Cardiac muscle cell (in vitro differentiated cells and primary cell): ENCODE data around the gene ELAVL1. TPM values are rescaled to one million over a fixed set of nuclear protein-coding genes. Genes with fewer than 3 reads are reported as not detected.
A peak's percentile ranks its signal among the peaks of the same experiment; 100 is the strongest.

ENCODE experiments used
- DNase-seq, 2 donors: peaks; one replicate each; pipeline versions ENCODE4 v3.0.0 to v3.0.0-alpha.2; 2010 to 2017; ENCODE audit warnings: low read depth in 1 of 2, low spot score in 1 of 2
- H3K27ac ChIP-seq: fragments of 200-600 bp; sonication (generic); 2 replicates; pipeline ENCODE4 v1.5.1; 2016
- H3K27me3 ChIP-seq: fragments of 200-600 bp; sonication (generic); 2 replicates; pipeline ENCODE4 v1.6.0; 2016; ENCODE audit warnings: control low read depth
- H3K36me3 ChIP-seq: fragments of 200-600 bp; sonication (generic); 2 replicates; pipeline ENCODE4 v1.5.1; 2016; ENCODE audit warnings: control low read depth
- H3K4me1 ChIP-seq: fragments of 200-600 bp; sonication (generic); 2 replicates; pipeline ENCODE4 v1.8.1; 2017; ENCODE audit warnings: low read depth, mild to moderate bottlenecking, mixed run types
- H3K4me3 ChIP-seq: fragments of 200-600 bp; sonication (generic); 2 replicates; pipeline ENCODE4 v1.5.1; 2016; ENCODE audit warnings: mild to moderate bottlenecking
- H3K9me3 ChIP-seq: fragments of 200-600 bp; sonication (generic); 2 replicates; pipeline ENCODE4 v1.5.1; 2017; ENCODE audit warnings: low read depth, mild to moderate bottlenecking, control low read depth
- CTCF ChIP-seq: IDR thresholded peaks from 2 replicates; pipeline ENCODE4 v1.5.1; 2012; ENCODE audit warnings: low read depth, mild to moderate bottlenecking, low read length
- polyA plus RNA-seq: library from polyadenylated mRNA; unstranded; fragments of >200 nt; fragmentation: Nextera tagmentation; extraction: Ambion mirVana; gene quantifications from 2 replicates; pipeline ENCODE4 v1.2.1, GENCODE V29; 2016
- total RNA-seq: library from RNA; depleted of rRNA; stranded (reverse); fragments of >200 nt; gene quantifications from 2 replicates; pipeline ENCODE4 v1.2.3, GENCODE V29; 2016

ELAVL1 gene
- total and polyA plus RNA-seq, 2 experiments from 2014 or later, result 66.5 to 104 TPM

- no peaks in the 10 kb centered on the region for H3K9me3 ChIP-seq
- no peak overlapping the region for H3K4me3 ChIP-seq
- no peaks in the 10 kb centered on the region for H3K4me1 ChIP-seq
- H3K27me3 ChIP-seq, result no peaks in the 10 kb centered on the region
- H3K27ac ChIP-seq, result no peak overlapping the region
- no peaks in the 10 kb centered on the region for H3K36me3 ChIP-seq
- no peak for DNase-seq
- peak; percentile 17 for TF ChIP-seq CTCF
Measured at GRCh38 chr19:8017808-8018207, 12.4 kb upstream of the ELAVL1 start.

- Histone ChIP-seq H3K36me3 (no peaks in the 10 kb centered on the region), H3K4me1 (peaks cover 16% of the 10 kb centered on the region), H3K27ac (peak overlapping the region; percentile 95), H3K27me3 (no peaks in the 10 kb centered on the region), H3K9me3 (no peaks in the 10 kb centered on the region), H3K4me3 (peak overlapping the region; percentile 86)
- DNase-seq, result peak; percentile 50 to 53
- no peak for TF ChIP-seq CTCF
Measured at GRCh38 chr19:8004723-8005513, 523 bp downstream of the ELAVL1 start.

GRCh38 chr19:8004001-8004400 is 1.4 kb downstream of the ELAVL1 start:
- no peak for DNase-seq
- Histone ChIP-seq H3K4me1 (peaks cover 16% of the 10 kb centered on the region), H3K27me3 (no peaks in the 10 kb centered on the region), H3K4me3 (peak overlapping the region; percentile 86), H3K36me3 (no peaks in the 10 kb centered on the region), H3K27ac (peak overlapping the region; percentile 95), H3K9me3 (no peaks in the 10 kb centered on the region)
- no peak for TF ChIP-seq CTCF

GRCh38 chr19:8001995-8002849 is 3.2 kb downstream of the ELAVL1 start:
- H3K27ac ChIP-seq, result peak overlapping the region; percentile 81
- peak; percentile 100 for TF ChIP-seq CTCF
- H3K4me3 ChIP-seq, result no peak overlapping the region
- H3K4me1 ChIP-seq, result peaks cover 25% of the 10 kb centered on the region
- H3K9me3 ChIP-seq, result no peaks in the 10 kb centered on the region
- H3K27me3 ChIP-seq, result no peaks in the 10 kb centered on the region
- peak; percentile 81 to 87 for DNase-seq
- no peaks in the 10 kb centered on the region for H3K36me3 ChIP-seq

- Histone ChIP-seq H3K9me3 (no peaks in the 10 kb centered on the region), H3K36me3 (no peaks in the 10 kb centered on the region), H3K27me3 (no peaks in the 10 kb centered on the region), H3K4me1 (peaks cover 25% of the 10 kb centered on the region), H3K27ac (peak overlapping the region; percentile 81), H3K4me3 (no peak overlapping the region)
- DNase-seq, result no peak
- TF ChIP-seq CTCF, result no peak
Measured at GRCh38 chr19:8001651-8001994, 3.8 kb downstream of the ELAVL1 start.
